Upper lobe of right lung (tissue), 1 donor: ENCODE data around the gene CACNA1B. TPM values are rescaled to one million over a fixed set of nuclear protein-coding genes. Genes with fewer than 3 reads are reported as not detected.

Source experiments
- ATAC-seq: fragments of 200-7000 bp; cut with Tn5 transposase; one replicate; pipeline ENCODE4 v1.9.1; 2020; ENCODE audit warnings: mild to moderate bottlenecking, moderate library complexity
- DNase-seq: peaks from one replicate; pipeline ENCODE4 v3.0.0-alpha.2; 2020
- H3K27ac ChIP-seq: fragments of 200-600 bp; one replicate; pipeline ENCODE4 v1.8.0; 2022
- H3K27me3 ChIP-seq: fragments of 200-600 bp; one replicate; pipeline ENCODE4 v1.8.0; 2022; ENCODE audit warnings: mild to moderate bottlenecking
- H3K36me3 ChIP-seq: fragments of 200-600 bp; one replicate; pipeline ENCODE4 v1.8.0; 2022
- H3K4me1 ChIP-seq: fragments of 200-600 bp; one replicate; pipeline ENCODE4 v1.8.0; 2022
- H3K4me3 ChIP-seq: fragments of 200-600 bp; one replicate; pipeline ENCODE4 v1.8.0; 2022; ENCODE audit warnings: mild to moderate bottlenecking
- H3K9me3 ChIP-seq: fragments of 200-600 bp; one replicate; pipeline ENCODE4 v1.8.0; 2022
- intact Hi-C: fragments of 100-400 bp; cut with DNase I; formaldehyde crosslinking; loops from one replicate; pipeline ENCODE4 v1.11.0; 2022
- total RNA-seq: library from RNA; stranded (reverse); fragmentation: NEBNext Ultra II Directional; extraction: Animal tissue kit (Norgen Biotek cat#: 25700); gene quantifications from one replicate; pipeline ENCODE4 v1.2.1, GENCODE V29; 2021
- TF ChIP-seq, protein P1 (sequence below): fragments of 200-600 bp; IDR thresholded peaks from one replicate; pipeline ENCODE4 v1.8.0; 2022; ENCODE audit warnings: antibody characterized with exemption
- donor health status: DM: no; HTN: yes; CAD: no; lungs with severe emphysema.

CACNA1B gene
- total RNA-seq, 1 donor from 2014 or later, result 0.29 TPM

DNA sequence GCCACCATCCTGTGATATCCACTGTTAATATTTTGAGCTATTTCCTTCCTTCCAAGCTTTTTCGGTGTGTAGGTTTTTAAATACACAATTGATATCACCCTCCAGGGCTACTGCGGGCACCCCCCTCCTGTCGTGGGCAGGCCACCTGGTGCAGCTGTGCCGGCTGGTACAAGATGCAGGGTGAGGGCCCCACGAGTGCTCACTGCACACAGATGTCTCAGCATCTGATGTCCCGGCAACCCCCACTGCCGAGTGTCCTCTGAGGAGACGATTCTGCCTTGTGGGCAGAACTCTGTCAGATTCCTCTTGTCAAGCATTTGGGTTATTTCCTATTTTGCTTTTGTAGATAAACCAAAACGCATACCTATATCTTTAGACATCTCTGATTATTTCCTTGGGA lies 25.1 kb downstream of the CACNA1B start:
- TF ChIP-seq, protein P1, sequence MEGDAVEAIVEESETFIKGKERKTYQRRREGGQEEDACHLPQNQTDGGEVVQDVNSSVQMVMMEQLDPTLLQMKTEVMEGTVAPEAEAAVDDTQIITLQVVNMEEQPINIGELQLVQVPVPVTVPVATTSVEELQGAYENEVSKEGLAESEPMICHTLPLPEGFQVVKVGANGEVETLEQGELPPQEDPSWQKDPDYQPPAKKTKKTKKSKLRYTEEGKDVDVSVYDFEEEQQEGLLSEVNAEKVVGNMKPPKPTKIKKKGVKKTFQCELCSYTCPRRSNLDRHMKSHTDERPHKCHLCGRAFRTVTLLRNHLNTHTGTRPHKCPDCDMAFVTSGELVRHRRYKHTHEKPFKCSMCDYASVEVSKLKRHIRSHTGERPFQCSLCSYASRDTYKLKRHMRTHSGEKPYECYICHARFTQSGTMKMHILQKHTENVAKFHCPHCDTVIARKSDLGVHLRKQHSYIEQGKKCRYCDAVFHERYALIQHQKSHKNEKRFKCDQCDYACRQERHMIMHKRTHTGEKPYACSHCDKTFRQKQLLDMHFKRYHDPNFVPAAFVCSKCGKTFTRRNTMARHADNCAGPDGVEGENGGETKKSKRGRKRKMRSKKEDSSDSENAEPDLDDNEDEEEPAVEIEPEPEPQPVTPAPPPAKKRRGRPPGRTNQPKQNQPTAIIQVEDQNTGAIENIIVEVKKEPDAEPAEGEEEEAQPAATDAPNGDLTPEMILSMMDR, result no peak
- no peaks in the 10 kb centered on the region for H3K9me3 ChIP-seq
- no peaks in the 10 kb centered on the region for H3K36me3 ChIP-seq
- DNase-seq (peak; percentile 53), ATAC-seq (no peak)
- intact Hi-C loops, result no loop called here
- no peaks in the 10 kb centered on the region for H3K4me1 ChIP-seq
- no peak overlapping the region for H3K27ac ChIP-seq
- no peak overlapping the region for H3K4me3 ChIP-seq
- no peaks in the 10 kb centered on the region for H3K27me3 ChIP-seq

DNA sequence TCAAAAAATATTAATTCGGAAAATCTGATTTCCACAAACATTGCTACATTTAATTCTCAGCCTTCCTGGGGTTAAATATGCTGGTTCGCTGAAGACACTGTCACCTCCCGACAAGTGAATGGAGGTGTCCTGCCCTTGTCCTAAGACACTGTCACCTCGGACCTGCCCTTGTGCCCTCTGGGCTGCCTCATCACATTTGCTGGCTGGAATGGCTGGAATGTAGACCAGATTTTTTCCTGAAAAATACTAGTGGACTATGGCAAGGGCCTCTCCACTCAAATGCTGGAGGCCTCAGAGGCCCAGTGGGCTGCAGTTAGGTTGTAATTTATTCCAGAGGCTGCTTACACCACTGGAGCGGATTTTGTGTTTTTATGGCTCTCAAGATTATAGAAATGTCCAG lies 28.2 kb downstream of the CACNA1B start:
- DNase-seq (no peak), ATAC-seq (no peak)
- TF ChIP-seq, protein P1, result no peak
- intact Hi-C loops, result no loop called here
- no peaks in the 10 kb centered on the region for H3K36me3 ChIP-seq
- H3K27me3 ChIP-seq, result no peaks in the 10 kb centered on the region
- H3K4me1 ChIP-seq, result no peaks in the 10 kb centered on the region
- H3K27ac ChIP-seq, result no peak overlapping the region
- no peaks in the 10 kb centered on the region for H3K9me3 ChIP-seq
- no peak overlapping the region for H3K4me3 ChIP-seq

DNA sequence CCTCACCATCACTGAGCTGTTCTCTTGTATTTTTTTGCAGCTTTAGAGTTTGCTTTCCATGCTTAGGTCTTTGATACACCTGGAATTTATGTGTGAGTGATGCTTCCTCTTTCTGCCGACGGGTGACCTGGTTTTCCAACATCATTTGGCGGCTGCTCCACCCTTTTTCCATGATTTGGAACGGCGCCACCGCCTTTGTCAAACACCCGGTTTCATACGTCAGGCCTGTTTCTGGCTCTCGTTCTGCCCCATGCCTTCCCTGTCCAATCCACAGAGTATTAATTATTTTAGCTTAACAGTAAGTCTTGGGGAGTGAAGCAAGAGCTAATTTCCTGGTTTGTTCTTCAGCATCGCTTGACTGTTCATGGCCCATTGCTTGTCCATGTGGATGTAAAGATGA lies 30.2 kb downstream of the CACNA1B start:
- TF ChIP-seq, protein P1, result no peak
- intact Hi-C loops, result no loop called here
- ATAC-seq, result no peak

DNA sequence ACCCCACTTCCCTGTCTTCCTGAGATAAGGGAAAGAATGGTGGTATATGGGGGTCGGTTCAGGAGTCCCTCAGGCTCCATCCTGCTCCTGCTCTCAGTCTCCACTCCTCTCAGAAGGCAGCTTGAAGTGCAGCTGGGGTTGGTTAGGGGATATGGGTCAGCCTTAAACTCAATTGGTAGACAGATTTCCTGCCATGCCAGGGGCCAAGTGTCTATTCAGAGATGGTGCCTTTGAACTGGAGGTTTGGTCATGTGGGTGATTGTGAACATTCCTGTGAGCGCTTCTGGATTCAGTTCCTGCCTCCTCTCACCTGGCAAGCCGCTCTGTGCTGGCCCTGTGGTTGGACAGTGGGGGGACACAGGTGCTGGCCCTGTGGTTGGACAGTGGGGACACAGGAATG lies 35.1 kb downstream of the CACNA1B start:
- DNase-seq (no peak), ATAC-seq (no peak)
- H3K4me3 ChIP-seq, result no peak overlapping the region
- TF ChIP-seq, protein P1, result no peak
- H3K4me1 ChIP-seq, result no peaks in the 10 kb centered on the region
- no peak overlapping the region for H3K27ac ChIP-seq
- no peaks in the 10 kb centered on the region for H3K36me3 ChIP-seq
- no peaks in the 10 kb centered on the region for H3K9me3 ChIP-seq
- H3K27me3 ChIP-seq, result no peaks in the 10 kb centered on the region
- intact Hi-C loops, result no loop called here

More for the DNA sequence above, 30.2 kb downstream of the CACNA1B start:
- no peaks in the 10 kb centered on the region for H3K27me3 ChIP-seq
- H3K27ac ChIP-seq, result no peak overlapping the region
- H3K4me1 ChIP-seq, result no peaks in the 10 kb centered on the region
- H3K9me3 ChIP-seq, result no peaks in the 10 kb centered on the region
- H3K4me3 ChIP-seq, result no peak overlapping the region
- no peak for DNase-seq
- no peaks in the 10 kb centered on the region for H3K36me3 ChIP-seq

DNA sequence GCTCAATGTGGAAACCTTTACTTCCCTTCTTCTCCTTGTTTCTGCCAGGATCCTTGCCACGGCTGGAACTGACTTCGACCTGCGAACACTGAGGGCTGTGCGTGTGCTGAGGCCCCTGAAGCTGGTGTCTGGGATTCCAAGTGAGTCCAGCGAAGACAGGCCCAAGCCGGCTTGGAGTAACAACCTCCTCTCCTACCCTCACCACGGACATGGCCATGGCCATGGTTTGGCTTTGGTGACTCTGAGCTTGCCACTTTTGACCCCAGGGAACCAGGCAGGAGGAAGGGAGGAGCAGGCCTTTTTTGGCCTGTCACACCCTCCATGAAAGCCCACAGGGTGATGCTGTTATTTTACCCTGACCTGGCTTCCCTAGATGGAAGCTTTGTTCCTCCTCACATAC lies 35.5 kb downstream of the CACNA1B start:
- TF ChIP-seq, protein P1, result no peak
- no peaks in the 10 kb centered on the region for H3K36me3 ChIP-seq
- H3K9me3 ChIP-seq, result no peaks in the 10 kb centered on the region
- H3K4me3 ChIP-seq, result no peak overlapping the region
- intact Hi-C loops, result no loop called here
- no peaks in the 10 kb centered on the region for H3K4me1 ChIP-seq
- H3K27ac ChIP-seq, result no peak overlapping the region
- ATAC-seq (no peak), DNase-seq (no peak)
- H3K27me3 ChIP-seq, result no peaks in the 10 kb centered on the region
